ENCODE results near the gene SLC38A5.

DNA sequence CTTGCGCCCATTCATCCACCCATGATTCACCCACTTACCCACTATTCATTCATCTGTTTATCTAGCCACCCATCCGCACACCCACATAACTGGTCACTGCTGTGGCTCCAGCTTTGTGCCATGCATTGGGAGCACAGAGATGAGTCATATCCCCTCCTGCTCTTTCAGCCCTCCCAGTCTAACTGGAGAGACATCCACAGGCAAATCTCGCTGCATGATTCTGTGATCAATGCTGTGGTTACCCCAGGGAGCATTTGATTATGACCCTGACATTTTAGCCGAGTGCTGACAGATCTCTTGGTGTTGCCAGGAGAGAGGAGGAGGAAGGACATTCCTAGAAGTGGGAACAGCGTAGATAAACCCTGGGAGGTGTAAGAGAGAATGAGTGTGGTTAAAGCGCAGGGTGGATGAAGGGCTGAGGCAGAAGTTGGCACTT, 28.3 kb upstream of the SLC38A5 start:
- TF ChIP-seq, protein P1, sequence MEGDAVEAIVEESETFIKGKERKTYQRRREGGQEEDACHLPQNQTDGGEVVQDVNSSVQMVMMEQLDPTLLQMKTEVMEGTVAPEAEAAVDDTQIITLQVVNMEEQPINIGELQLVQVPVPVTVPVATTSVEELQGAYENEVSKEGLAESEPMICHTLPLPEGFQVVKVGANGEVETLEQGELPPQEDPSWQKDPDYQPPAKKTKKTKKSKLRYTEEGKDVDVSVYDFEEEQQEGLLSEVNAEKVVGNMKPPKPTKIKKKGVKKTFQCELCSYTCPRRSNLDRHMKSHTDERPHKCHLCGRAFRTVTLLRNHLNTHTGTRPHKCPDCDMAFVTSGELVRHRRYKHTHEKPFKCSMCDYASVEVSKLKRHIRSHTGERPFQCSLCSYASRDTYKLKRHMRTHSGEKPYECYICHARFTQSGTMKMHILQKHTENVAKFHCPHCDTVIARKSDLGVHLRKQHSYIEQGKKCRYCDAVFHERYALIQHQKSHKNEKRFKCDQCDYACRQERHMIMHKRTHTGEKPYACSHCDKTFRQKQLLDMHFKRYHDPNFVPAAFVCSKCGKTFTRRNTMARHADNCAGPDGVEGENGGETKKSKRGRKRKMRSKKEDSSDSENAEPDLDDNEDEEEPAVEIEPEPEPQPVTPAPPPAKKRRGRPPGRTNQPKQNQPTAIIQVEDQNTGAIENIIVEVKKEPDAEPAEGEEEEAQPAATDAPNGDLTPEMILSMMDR (conservative IDR thresholded peaks at IDR 0.05 in 1 of 2, IDR thresholded peaks at IDR 0.05 in 1 of 2; ENCODE audit: low read depth in 1 of 2, low read length in 2 of 2), result no peak
- TF ChIP-seq EZH2 (IDR thresholded peaks at IDR 0.05; ENCODE audit: low read length, missing control alignments), result no peak
